RWPE1 (cell line): ENCODE data around the gene RBP3.

ENCODE experiments used
- CTCF ChIA-PET: fragments of 350-600 bp; sonication (Branson Sonifier 250); formaldehyde crosslinking; extraction: SDS; loops from one replicate; lab custom pipeline; 2021; lab: Yijun Ruan, JAX
- POLR2A ChIA-PET: fragments of 400-600 bp; formaldehyde crosslinking; extraction: SDS; loops from one replicate; lab custom pipeline; 2020; ENCODE audit warnings: antibody characterized with exemption; ENCODE audit not compliant: low non-redundant PET; lab: Yijun Ruan, JAX
- DNase-seq: peaks from one replicate; pipeline ENCODE4 v3.0.0; 2012; ENCODE audit warnings: low spot score
- H3K27ac ChIP-seq: fragments of 450-650 bp; 2 replicates; pipeline ENCODE4 v1.5.1; 2017
- TF ChIP-seq, protein P1 (sequence below): fragments of 450-650 bp; conservative IDR thresholded peaks from 2 replicates; pipeline ENCODE4 v1.5.1; 2017; ENCODE audit warnings: low read depth, mild to moderate bottlenecking

RBP3 gene

DNA sequence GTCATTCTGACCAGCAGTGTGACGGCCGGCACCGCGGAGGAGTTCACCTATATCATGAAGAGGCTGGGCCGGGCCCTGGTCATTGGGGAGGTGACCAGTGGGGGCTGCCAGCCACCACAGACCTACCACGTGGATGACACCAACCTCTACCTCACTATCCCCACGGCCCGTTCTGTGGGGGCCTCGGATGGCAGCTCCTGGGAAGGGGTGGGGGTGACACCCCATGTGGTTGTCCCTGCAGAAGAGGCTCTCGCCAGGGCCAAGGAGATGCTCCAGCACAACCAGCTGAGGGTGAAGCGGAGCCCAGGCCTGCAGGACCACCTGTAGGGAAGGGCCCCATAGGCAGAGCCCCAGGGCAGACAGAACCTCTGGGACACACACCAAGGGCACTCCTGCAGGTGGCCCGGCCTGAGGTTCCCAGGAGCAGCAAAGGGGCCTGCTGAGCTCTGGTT lies 9.0 kb downstream of the RBP3 start:
- H3K27ac ChIP-seq: no peak overlapping the region
- DNase-seq: no peak
- ChIA-PET CTCF (no interaction called here), POLR2A (no interaction called here)
- TF ChIP-seq, protein P1, sequence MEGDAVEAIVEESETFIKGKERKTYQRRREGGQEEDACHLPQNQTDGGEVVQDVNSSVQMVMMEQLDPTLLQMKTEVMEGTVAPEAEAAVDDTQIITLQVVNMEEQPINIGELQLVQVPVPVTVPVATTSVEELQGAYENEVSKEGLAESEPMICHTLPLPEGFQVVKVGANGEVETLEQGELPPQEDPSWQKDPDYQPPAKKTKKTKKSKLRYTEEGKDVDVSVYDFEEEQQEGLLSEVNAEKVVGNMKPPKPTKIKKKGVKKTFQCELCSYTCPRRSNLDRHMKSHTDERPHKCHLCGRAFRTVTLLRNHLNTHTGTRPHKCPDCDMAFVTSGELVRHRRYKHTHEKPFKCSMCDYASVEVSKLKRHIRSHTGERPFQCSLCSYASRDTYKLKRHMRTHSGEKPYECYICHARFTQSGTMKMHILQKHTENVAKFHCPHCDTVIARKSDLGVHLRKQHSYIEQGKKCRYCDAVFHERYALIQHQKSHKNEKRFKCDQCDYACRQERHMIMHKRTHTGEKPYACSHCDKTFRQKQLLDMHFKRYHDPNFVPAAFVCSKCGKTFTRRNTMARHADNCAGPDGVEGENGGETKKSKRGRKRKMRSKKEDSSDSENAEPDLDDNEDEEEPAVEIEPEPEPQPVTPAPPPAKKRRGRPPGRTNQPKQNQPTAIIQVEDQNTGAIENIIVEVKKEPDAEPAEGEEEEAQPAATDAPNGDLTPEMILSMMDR: no peak

DNA sequence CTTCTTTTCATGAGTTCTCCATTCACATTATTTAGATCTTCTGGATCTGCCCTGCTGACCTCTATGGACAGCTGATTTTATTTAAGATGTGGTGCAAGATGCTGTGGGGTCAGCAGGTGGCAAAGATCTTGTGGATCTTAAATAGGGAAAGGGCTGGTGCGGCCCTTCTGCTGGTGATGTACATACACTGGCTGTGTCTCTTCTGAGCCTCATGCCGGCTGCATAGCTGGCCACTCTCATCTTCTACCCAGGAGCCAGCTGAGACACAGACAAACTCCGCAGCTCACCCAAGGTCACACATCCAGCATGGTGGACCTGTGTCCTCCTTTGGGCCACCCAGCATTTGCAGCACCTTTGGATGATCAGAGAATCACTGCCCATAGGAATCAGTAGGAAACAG lies 9.7 kb downstream of the RBP3 start:
- H3K27ac ChIP-seq: no peak overlapping the region
- TF ChIP-seq, protein P1: no peak
- ChIA-PET CTCF (no interaction called here), POLR2A (no interaction called here)
- DNase-seq: no peak

DNA sequence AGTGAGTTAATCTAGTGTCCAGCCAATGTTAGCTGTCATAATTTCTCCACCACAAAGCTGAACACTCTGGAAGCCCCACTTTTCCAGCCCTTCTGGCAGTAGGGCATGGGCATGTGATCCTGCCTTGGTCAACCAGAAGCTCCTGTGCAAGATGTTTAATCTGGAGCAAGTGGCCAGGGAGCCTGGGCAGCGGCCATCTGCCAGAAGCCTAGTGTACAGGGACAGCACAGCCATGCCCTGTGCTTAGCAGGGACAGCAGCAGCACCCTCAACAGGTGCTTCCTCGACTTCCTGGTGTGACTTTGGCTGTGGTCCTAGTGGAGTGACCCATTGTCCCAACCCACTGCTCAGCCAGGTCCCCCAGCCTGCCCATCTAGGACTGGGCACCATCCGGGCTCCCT lies 10.3 kb downstream of the RBP3 start:
- TF ChIP-seq, protein P1: no peak
- ChIA-PET CTCF (interaction anchor here (1.1 kb wide), 1 partner anchor 18 kb away, joined by 5 read pairs; no protein-coding TSS in a partner anchor), POLR2A (no interaction called here)
- no peak overlapping the region for H3K27ac ChIP-seq
- DNase-seq: no peak

DNA sequence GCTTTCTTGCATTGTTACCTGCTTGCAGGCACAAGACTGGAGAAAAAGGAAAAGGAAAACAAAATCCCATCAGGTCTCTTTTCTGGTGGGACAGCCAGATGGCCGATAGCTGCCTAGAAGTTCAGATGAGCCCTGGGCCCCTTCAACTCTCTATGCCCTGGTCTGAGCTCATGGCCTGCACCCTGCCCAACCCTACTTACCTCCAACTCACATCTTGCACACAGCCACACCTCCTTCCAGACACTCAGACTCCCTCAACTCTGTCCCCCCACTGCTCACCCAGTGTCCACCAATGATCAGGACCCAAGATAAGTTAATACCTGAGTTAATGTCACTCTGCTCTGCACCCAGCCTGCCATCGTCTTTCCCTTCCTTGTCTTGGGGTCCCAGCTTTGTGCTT lies 10.9 kb downstream of the RBP3 start:
- ChIA-PET CTCF (interaction anchor here (1.1 kb wide), 1 partner anchor 18 kb away, joined by 5 read pairs; no protein-coding TSS in a partner anchor), POLR2A (no interaction called here)
- DNase-seq: no peak
- TF ChIP-seq, protein P1: no peak
- H3K27ac ChIP-seq: no peak overlapping the region

DNA sequence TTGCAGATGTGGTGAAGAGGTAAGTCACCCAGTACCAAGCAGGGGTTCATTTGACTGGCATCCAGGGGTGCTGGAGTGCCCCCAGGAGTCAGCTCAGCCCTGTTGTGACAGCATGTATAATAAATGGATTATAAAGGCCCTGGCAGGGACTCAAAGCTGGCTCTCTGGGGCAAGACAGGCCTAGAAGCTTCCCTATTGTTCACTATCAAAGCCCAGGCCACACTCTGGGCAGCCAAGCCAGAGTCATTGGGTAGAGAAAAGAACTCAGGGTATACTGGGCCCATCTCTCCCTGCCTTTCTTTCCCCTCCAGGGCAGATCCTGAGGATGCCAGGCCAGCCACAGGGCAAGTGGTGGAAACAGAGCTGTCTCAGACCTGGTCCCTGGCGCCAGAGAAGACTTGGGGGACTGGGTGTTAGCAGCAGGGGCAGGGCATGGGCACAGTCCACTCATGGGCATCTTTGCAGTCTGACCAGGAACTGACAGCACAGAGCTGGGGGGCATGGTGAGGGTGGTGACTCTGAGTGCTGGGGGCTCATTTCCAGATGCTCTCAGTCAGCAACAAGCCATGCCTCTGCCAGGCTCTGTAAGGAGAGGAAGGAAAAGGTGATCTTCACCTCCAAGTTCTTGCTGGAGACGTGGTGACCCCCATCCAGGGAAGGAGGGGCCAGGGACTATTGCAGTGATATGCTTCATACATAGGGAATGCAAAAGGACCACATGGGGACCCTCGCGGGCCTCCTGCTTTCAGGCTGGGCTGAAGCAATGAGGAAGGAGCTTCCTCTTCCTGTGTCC lies 11.7 kb downstream of the RBP3 start:
- no peak for DNase-seq
- TF ChIP-seq, protein P1: no peak
- POLR2A ChIA-PET: no interaction called here
- CTCF ChIA-PET: interaction anchor here (0.7 to 1.1 kb wide), 3 partner anchors 19 to 416 kb away, joined by 3 to 5 read pairs (median 4); no protein-coding TSS in a partner anchor
- H3K27ac ChIP-seq: no peak overlapping the region

DNA sequence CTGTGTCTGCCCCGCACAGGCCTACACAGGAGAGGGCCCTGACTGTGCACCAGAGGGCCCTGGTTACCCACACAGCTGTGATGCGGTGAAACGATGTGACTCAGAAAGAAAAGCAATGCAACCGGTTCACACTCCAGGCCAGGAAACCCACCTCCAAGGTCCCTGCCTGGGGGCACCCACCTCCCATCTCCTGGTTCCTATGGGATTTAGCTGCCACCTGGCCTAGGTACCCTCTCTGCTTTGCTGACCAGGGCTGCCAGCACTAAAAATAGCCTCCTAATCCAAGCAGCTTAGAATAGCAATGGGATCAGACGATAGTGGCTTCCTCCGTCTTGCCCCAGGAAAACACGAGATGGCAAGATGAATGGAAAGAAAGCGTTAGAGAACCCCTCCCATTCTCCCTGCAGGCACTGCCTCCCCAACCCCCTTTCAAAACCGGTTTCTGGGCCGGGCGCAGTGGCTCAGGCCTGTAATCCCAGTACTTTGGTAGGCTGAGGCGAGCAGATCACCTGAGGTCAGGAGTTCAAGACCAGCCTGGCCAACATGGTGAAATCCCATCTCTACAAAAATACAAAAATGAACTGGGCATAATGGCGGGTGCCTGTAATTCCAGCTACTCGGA lies 12.4 kb downstream of the RBP3 start:
- POLR2A ChIA-PET: no interaction called here
- DNase-seq: no peak
- CTCF ChIA-PET: interaction anchor here (0.7 kb wide), 2 partner anchors 315 to 415 kb away, joined by 3 to 4 read pairs; no protein-coding TSS in a partner anchor
- TF ChIP-seq, protein P1: no peak
- H3K27ac ChIP-seq: no peak overlapping the region
